WTC11 (cell line): ENCODE measurements around the gene FAM13C.

Experiments
- CREB1 ChIP-seq: sonication (generic); formaldehyde crosslinking; IDR thresholded peaks from 2 replicates; pipeline ENCODE4 v1.8.0; 2023; ENCODE audit warnings: mild to moderate bottlenecking, missing genetic modification reagents
- CTCF ChIP-seq: fragments of 200-600 bp; IDR thresholded peaks from 2 replicates; pipeline ENCODE4 v1.8.0; 2022; ENCODE audit warnings: antibody characterized with exemption
- E2F5 ChIP-seq: sonication (generic); formaldehyde crosslinking; IDR thresholded peaks from 2 replicates; pipeline ENCODE4 v1.8.1; 2022; ENCODE audit warnings: mild to moderate bottlenecking, moderate library complexity, missing genetic modification reagents
- EMX1 ChIP-seq: fragments of 250-450 bp; sonication (Bioruptor Pico); IDR thresholded peaks from 2 replicates; pipeline ENCODE4 v1.8.0; 2021; ENCODE audit warnings: mild to moderate bottlenecking
- FOXJ3 ChIP-seq: sonication (generic); formaldehyde crosslinking; IDR thresholded peaks from 2 replicates; pipeline ENCODE4 v1.9.0; 2021; ENCODE audit warnings: missing genetic modification reagents, mild to moderate bottlenecking, borderline replicate concordance
- MAX ChIP-seq: sonication (generic); formaldehyde crosslinking; IDR thresholded peaks from 2 replicates; pipeline ENCODE4 v1.8.0; 2022; ENCODE audit warnings: mild to moderate bottlenecking, missing genetic modification reagents
- NR2C2 ChIP-seq: sonication (generic); formaldehyde crosslinking; IDR thresholded peaks from 2 replicates; pipeline ENCODE4 v1.8.0; 2022; ENCODE audit warnings: mild to moderate bottlenecking, missing genetic modification reagents
- NR3C1 ChIP-seq: sonication (generic); formaldehyde crosslinking; conservative IDR thresholded peaks from 2 replicates; pipeline ENCODE4 v1.8.1; 2023; ENCODE audit warnings: low read depth, mild to moderate bottlenecking, missing genetic modification reagents
- TEAD4 ChIP-seq: sonication (generic); formaldehyde crosslinking; IDR thresholded peaks from 2 replicates; pipeline ENCODE4 v1.8.0; 2022; ENCODE audit warnings: mild to moderate bottlenecking, missing genetic modification reagents
- USF1 ChIP-seq: sonication (generic); formaldehyde crosslinking; IDR thresholded peaks from 2 replicates; pipeline ENCODE4 v1.8.0; 2022; ENCODE audit warnings: mild to moderate bottlenecking, missing genetic modification reagents
- USF2 ChIP-seq: sonication (generic); formaldehyde crosslinking; IDR thresholded peaks from 2 replicates; pipeline ENCODE4 v1.8.1; 2023; ENCODE audit warnings: mild to moderate bottlenecking, missing genetic modification reagents, moderate library complexity

- TF ChIP-seq CTCF (no peak), NR3C1 (CRISPR knock-in tag) (no peak), USF1 (CRISPR knock-in tag) (no peak), E2F5 (CRISPR knock-in tag) (no peak), TEAD4 (CRISPR knock-in tag) (no peak), EMX1 (CRISPR knock-in tag) (no peak), NR2C2 (no peak), CREB1 (CRISPR knock-in tag) (no peak), FOXJ3 (CRISPR knock-in tag) (no peak), MAX (CRISPR knock-in tag) (no peak), USF2 (CRISPR knock-in tag) (peak; percentile 10; the same call in 1 of the 2 replicates)
Observed at GRCh38 chr10:59265141-59265540, 97.2 kb downstream of the FAM13C start.
